SJCRH30 (cell line): Measurements from ENCODE around the gene HOXB2. TPM values are rescaled to one million over a fixed set of nuclear protein-coding genes. Genes with fewer than 3 reads are reported as not detected.

Experiments used
- DNase-seq, 2 experiments: peaks; one replicate each; pipeline ENCODE4 v3.0.0-alpha.2; 2015 to 2020
- H3K27ac ChIP-seq: fragments of 250-450 bp; sonication (Bioruptor Pico); 2 replicates; pipeline ENCODE4 v1.5.1; 2020; ENCODE audit warnings: mild to moderate bottlenecking, moderate library complexity
- H3K27me3 ChIP-seq: fragments of 250-450 bp; sonication (Bioruptor Pico); 2 replicates; pipeline ENCODE4 v1.5.1; 2020; ENCODE audit warnings: mild to moderate bottlenecking, moderate library complexity
- H3K36me3 ChIP-seq: fragments of 250-450 bp; sonication (Bioruptor Pico); 2 replicates; pipeline ENCODE4 v1.5.1; 2020; ENCODE audit warnings: mild to moderate bottlenecking, moderate library complexity
- H3K4me1 ChIP-seq: fragments of 250-450 bp; sonication (Bioruptor Pico); 2 replicates; pipeline ENCODE4 v1.5.1; 2020; ENCODE audit warnings: mild to moderate bottlenecking, moderate library complexity
- H3K4me3 ChIP-seq: fragments of 250-450 bp; sonication (Bioruptor Pico); 2 replicates; pipeline ENCODE4 v1.5.1; 2020; ENCODE audit warnings: mild to moderate bottlenecking, moderate library complexity
- H3K9me3 ChIP-seq: fragments of 250-450 bp; sonication (Bioruptor Pico); replicated peaks from 2 replicates; pipeline ENCODE4 v1.5.1; 2020; ENCODE audit warnings: mild to moderate bottlenecking, moderate library complexity
- total RNA-seq: library from RNA; depleted of rRNA; stranded (reverse); fragments of >200 nt; shearing (Covaris generic); gene quantifications from 2 replicates; pipeline ENCODE4 v1.2.3, GENCODE V29; 2014

HOXB2 gene
- total RNA-seq, 1 experiment from 2014 or later = 7.6 TPM

GRCh38 chr17:48564188-48565021 lies 19.5 kb upstream of the HOXB2 start:
- Histone ChIP-seq H3K27me3 (no peaks in the 10 kb centered on the region), H3K27ac (no peak overlapping the region)

GRCh38 chr17:48563867-48564187 lies 18.9 kb upstream of the HOXB2 start:
- Histone ChIP-seq H3K27me3 (no peaks in the 10 kb centered on the region), H3K36me3 (no peaks in the 10 kb centered on the region), H3K4me3 (no peak overlapping the region), H3K4me1 (0 out of 2 replicates have a peak, but pooled peaks cover 4% of the 10 kb centered on the region), H3K27ac (no peak overlapping the region), H3K9me3 (no peaks in the 10 kb centered on the region)
- no peak for DNase-seq

More at GRCh38 chr17:48564188-48565021, 19.5 kb upstream of the HOXB2 start:
- DNase-seq = no peak
- H3K4me1 ChIP-seq = 0 out of 2 replicates have a peak, but pooled peaks cover 4% of the 10 kb centered on the region
- no peaks in the 10 kb centered on the region for H3K9me3 ChIP-seq
- H3K4me3 ChIP-seq = no peak overlapping the region
- no peaks in the 10 kb centered on the region for H3K36me3 ChIP-seq

- H3K27ac ChIP-seq = no peak overlapping the region
Measured at GRCh38 chr17:48563385-48563838, 18.5 kb upstream of the HOXB2 start.

GRCh38 chr17:48562934-48563333 lies 18.0 kb upstream of the HOXB2 start:
- Histone ChIP-seq H3K4me3 (no peak overlapping the region), H3K27me3 (no peaks in the 10 kb centered on the region), H3K9me3 (no peaks in the 10 kb centered on the region), H3K4me1 (0 out of 2 replicates have a peak, but pooled peaks cover 4% of the 10 kb centered on the region), H3K27ac (no peak overlapping the region), H3K36me3 (no peaks in the 10 kb centered on the region)
- no peak for DNase-seq

More at GRCh38 chr17:48563385-48563838, 18.5 kb upstream of the HOXB2 start:
- Histone ChIP-seq H3K9me3 (no peaks in the 10 kb centered on the region), H3K4me1 (0 out of 2 replicates have a peak, but pooled peaks cover 4% of the 10 kb centered on the region), H3K36me3 (no peaks in the 10 kb centered on the region), H3K4me3 (no peak overlapping the region), H3K27me3 (no peaks in the 10 kb centered on the region)
- DNase-seq = no peak

- Histone ChIP-seq H3K4me1 (no peaks in the 10 kb centered on the region), H3K27ac (no peak overlapping the region), H3K27me3 (no peaks in the 10 kb centered on the region), H3K9me3 (no peaks in the 10 kb centered on the region), H3K4me3 (no peak overlapping the region), H3K36me3 (no peaks in the 10 kb centered on the region)
- DNase-seq = no peak
Measured at GRCh38 chr17:48561884-48562810, 17.2 kb upstream of the HOXB2 start.

GRCh38 chr17:48559840-48560817 lies 15.2 kb upstream of the HOXB2 start:
- DNase-seq = no peak
- no peaks in the 10 kb centered on the region for H3K9me3 ChIP-seq
- H3K36me3 ChIP-seq = no peaks in the 10 kb centered on the region
- H3K4me3 ChIP-seq = no peak overlapping the region
- H3K27ac ChIP-seq = no peak overlapping the region
- H3K4me1 ChIP-seq = peaks cover 10% of the 10 kb centered on the region
- no peaks in the 10 kb centered on the region for H3K27me3 ChIP-seq

- H3K36me3 ChIP-seq = no peaks in the 10 kb centered on the region
- DNase-seq = no peak
- H3K4me3 ChIP-seq = no peak overlapping the region
- H3K4me1 ChIP-seq = peaks cover 16% of the 10 kb centered on the region
- no peaks in the 10 kb centered on the region for H3K27me3 ChIP-seq
- no peaks in the 10 kb centered on the region for H3K9me3 ChIP-seq
- H3K27ac ChIP-seq = no peak overlapping the region
Measured at GRCh38 chr17:48559122-48559839, 14.4 kb upstream of the HOXB2 start.

GRCh38 chr17:48558831-48559121 lies 13.9 kb upstream of the HOXB2 start:
- Histone ChIP-seq H3K27me3 (no peaks in the 10 kb centered on the region), H3K36me3 (no peaks in the 10 kb centered on the region), H3K9me3 (no peaks in the 10 kb centered on the region), H3K4me1 (peaks cover 16% of the 10 kb centered on the region), H3K27ac (no peak overlapping the region), H3K4me3 (no peak overlapping the region)
- DNase-seq = no peak

GRCh38 chr17:48558057-48558830 lies 13.3 kb upstream of the HOXB2 start:
- H3K27ac ChIP-seq = no peak overlapping the region
- no peaks in the 10 kb centered on the region for H3K27me3 ChIP-seq
- H3K4me1 ChIP-seq = peaks cover 16% of the 10 kb centered on the region
- no peak for DNase-seq
- H3K9me3 ChIP-seq = no peaks in the 10 kb centered on the region
- H3K4me3 ChIP-seq = no peak overlapping the region
- no peaks in the 10 kb centered on the region for H3K36me3 ChIP-seq

- H3K4me3 ChIP-seq = no peak overlapping the region
- H3K36me3 ChIP-seq = peaks cover 5% of the 10 kb centered on the region; the same call in 1 of the 2 replicates
- no peaks in the 10 kb centered on the region for H3K27me3 ChIP-seq
- H3K4me1 ChIP-seq = peaks cover 16% of the 10 kb centered on the region
- no peaks in the 10 kb centered on the region for H3K9me3 ChIP-seq
- DNase-seq = no peak
- H3K27ac ChIP-seq = no peak overlapping the region
Measured at GRCh38 chr17:48556576-48557401, 11.9 kb upstream of the HOXB2 start.

GRCh38 chr17:48556229-48556575 lies 11.3 kb upstream of the HOXB2 start:
- Histone ChIP-seq H3K4me1 (peaks cover 16% of the 10 kb centered on the region), H3K27me3 (no peaks in the 10 kb centered on the region), H3K4me3 (peak overlapping the region; percentile 62), H3K9me3 (no peaks in the 10 kb centered on the region), H3K27ac (no peak overlapping the region), H3K36me3 (peaks cover 10% of the 10 kb centered on the region; the same call in 1 of the 2 replicates)
- no peak for DNase-seq
